GM18526 (cell line): ENCODE data around the gene TEDC1.

Experiments used
- POLR2A ChIP-seq: IDR thresholded peaks from 3 replicates; pipeline ENCODE4 v1.6.1; 2011; ENCODE audit not compliant: insufficient read length; ENCODE audit errors: extremely low read depth

Gene TEDC1

DNA sequence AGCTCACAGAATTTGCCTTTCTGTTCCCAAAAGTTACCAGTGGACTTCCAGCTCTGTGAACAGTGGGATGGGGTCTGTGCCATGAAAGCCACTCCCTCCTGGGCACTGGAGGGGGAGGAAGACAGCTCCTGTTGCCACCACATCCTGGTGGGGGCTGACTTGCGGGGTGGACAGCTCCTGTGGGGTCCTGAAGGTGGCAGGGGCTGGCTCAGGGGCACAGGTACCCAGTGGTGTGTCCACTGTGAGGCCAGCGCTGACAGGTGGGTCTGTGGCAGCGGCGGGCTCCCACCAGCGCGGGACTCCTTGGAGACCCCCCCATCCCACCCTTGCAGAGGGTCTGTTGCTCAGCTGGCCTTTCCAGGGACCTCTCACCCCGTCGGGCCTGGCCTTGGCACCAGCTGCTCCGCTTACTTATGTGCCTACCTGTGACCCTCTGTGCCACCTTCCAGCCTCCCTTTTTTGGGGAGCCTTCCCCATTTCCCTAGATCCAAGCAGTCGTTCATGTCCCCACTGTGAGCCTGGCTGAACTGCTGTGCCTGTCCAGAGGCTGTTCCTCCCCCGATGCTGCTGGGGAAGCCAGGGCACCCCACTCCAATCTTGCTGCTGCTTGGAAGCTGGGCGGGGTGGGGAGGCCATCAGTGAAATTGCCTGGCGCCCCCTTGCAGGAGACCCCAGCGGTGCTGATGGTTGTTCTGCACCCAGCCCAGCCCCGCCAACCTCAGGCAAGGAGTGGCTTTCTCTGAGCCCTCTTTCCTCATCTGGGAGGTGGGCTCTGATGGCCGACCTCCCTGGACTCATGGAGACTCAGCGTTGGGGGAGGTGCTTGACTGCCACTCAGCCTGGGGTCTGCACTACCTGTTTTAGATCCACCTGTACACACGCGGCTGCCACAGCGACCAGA, 2.2 kb downstream of the TEDC1 start:
- TF ChIP-seq POLR2A: no peak

GRCh38 chr14:105493921-105494605, 3.0 kb downstream of the TEDC1 start:
- no peak for TF ChIP-seq POLR2A

- TF ChIP-seq POLR2A: no peak
Measured at GRCh38 chr14:105494606-105494929, 3.5 kb downstream of the TEDC1 start.

GRCh38 chr14:105495101-105495989, 4.3 kb downstream of the TEDC1 start:
- TF ChIP-seq POLR2A: no peak

DNA sequence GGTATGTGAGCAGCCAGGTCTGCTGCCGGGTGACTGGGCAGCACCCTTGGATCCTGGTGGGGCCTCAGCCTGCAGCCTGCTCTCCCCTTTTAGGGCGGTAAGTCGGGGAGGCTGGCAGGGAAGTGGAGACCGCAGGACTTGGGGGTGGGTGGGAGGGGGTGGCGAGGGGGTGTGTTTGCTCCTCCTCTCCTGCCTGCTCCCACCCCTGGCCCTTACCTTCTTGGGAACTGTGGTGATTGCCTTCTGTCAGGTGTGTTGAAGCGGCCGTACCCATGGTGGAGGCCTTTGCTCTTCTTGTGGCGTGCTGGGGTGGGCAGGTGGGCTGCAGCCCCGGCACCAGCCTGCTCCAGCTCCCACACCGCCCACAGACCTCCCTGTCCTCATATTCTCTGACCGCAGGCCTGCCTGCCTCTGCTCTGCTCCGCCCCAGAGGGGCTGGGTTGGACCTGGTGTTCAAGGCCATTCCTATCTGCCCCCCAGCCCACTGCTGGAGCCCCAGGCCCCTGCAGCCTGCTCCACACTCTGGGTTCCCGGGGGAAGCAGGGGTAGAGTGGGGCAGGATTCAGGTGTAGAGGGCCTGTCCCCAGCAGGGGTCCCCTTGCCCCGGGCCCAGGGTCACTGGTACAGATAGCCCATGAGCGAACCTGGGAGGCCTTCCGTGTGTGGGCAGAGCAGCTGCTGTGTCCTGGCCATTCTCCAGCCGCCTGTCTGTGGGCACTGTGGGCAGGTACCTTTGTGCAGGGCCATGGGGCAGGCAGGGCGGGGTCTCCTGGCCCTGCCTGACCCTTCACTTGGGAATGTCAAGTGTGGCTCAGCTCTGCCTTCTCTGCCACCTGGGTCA, 5.2 kb downstream of the TEDC1 start:
- TF ChIP-seq POLR2A: no peak

GRCh38 chr14:105496831-105497591, 6.0 kb downstream of the TEDC1 start:
- TF ChIP-seq POLR2A: no peak

DNA sequence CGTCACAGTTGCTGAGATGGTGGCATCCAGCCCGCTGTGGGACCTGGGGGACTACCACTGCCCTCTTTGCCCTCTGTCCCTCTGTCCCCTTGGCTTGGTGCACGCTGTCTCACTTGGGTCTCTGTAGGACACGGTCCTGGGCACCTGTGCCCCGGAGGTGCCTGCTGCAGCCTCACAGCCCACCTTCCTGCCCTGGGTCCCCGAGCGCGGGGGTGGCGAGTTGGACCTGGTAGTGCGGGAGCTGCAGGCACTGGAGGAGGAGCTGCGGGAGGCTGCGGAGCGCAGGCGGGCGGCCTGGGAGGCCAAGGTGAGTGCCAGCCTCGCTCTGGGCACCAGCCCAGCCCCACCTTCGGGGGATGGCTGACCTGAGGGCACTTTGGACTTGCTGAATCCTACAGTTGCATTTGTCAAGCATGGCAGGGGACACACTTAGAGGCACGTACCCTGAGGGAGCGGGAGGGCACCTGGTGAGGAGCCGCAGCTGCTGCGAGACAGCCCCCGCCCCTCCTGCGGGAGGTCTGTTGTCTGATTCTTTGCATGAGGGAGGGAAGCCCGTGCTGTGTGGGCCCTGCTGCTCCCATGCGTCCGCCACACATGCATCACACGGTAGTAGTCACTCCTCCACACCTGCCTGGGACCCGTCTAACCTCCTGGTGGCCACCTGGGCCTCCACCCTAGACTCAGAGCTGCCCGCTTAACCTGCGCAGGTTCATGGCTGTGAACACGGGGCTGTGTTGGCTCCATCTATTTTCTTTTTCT, 6.8 kb downstream of the TEDC1 start:
- TF ChIP-seq POLR2A: no peak

GRCh38 chr14:105498430-105499255, 7.6 kb downstream of the TEDC1 start:
- TF ChIP-seq POLR2A: no peak

DNA sequence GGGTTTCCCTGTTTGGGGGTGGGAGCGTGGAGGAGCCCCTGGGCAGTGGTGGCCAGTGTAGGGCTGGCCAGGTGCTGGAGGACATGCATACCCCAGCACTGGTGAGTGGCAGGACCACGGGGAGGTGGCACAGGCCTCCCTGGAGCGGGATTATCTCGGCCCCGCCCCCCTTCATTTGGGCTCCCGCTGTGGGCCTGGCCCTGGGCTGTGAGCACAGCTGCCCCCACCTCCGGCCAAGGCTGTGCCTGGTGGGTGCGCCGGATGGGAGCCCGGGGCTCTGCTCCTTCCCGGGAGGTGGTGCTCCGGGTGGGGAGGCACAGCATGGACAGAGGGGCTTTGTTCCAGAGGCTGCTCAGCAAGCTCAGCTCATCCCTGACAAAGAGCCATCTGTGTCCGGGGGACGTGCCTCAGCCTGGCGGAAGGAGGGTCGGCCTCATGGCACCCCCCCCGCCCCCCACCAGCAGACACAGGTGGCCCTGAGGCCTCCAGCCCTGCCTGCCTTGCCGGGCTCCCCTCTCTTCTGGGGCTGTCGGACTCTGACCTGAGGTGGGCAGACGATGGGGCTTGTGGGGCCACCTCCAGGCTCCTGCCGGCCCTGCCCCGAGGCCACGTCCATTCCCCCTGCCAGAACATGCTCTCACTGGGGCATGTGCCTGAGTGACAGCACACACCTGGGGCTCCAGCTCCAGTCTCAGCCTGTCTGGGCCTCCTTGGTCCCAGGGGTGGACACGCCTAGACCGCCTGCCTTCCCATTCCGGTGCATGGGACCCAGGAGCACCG, 8.4 kb downstream of the TEDC1 start:
- TF ChIP-seq POLR2A: no peak

GRCh38 chr14:105500036-105500725, 9.1 kb downstream of the TEDC1 start:
- no peak for TF ChIP-seq POLR2A

GRCh38 chr14:105500726-105501101, 9.7 kb downstream of the TEDC1 start:
- TF ChIP-seq POLR2A: no peak
